CD4-positive, alpha-beta T cell treated with Interleukin-21 for 1 hour (primary cell): ENCODE results near the gene CILP.
"Not testable (repeated sequence)": the region's sequence is repeated elsewhere in the genome, so short reads cannot be mapped to it uniquely, and the experiment has no call there.

Experiments used
- DNase-seq: peaks from one replicate; pipeline ENCODE4 v3.0.0-alpha.2; 2020

CILP gene

GRCh38 chr15:65210770-65211481, at the start of gene CILP:
Gene CILP, minus strand, starts transcription at chr15:65211473. Its CDS starts 1,718 bp downstream, at chr15:65209755.
- DNase-seq = no peak

GRCh38 chr15:65260968-65261367, 49.7 kb upstream of the CILP start:
- DNase-seq = no peak

- no peak for DNase-seq
These were observed 48.1 kb upstream of the CILP start for GRCh38 chr15:65259367-65259797.

- no peak for DNase-seq
These were observed 47.3 kb upstream of the CILP start for GRCh38 chr15:65258375-65259262.

- DNase-seq = no peak
These were observed 44.3 kb upstream of the CILP start for GRCh38 chr15:65255486-65256140.

- no peak for DNase-seq
These were observed 43.5 kb upstream of the CILP start for GRCh38 chr15:65254758-65255157.

GRCh38 chr15:65254356-65254755, 43.1 kb upstream of the CILP start:
- no peak for DNase-seq

GRCh38 chr15:65249641-65250040, 38.4 kb upstream of the CILP start:
- no peak for DNase-seq

- DNase-seq = no peak
These were observed 37.4 kb upstream of the CILP start for GRCh38 chr15:65248511-65249255.

- DNase-seq = no peak
These were observed 35.7 kb upstream of the CILP start for GRCh38 chr15:65246939-65247338.

- no peak for DNase-seq
These were observed 34.9 kb upstream of the CILP start for GRCh38 chr15:65246026-65246714.

- DNase-seq = no peak
These were observed 34.0 kb upstream of the CILP start for GRCh38 chr15:65245096-65245856.

GRCh38 chr15:65244638-65245037, 33.4 kb upstream of the CILP start:
- DNase-seq = no peak

GRCh38 chr15:65236443-65236842, 25.2 kb upstream of the CILP start:
- DNase-seq = not testable (repeated sequence)

- DNase-seq = no peak
These were observed 22.4 kb upstream of the CILP start for GRCh38 chr15:65233696-65234095.

- no peak for DNase-seq
These were observed 21.2 kb upstream of the CILP start for GRCh38 chr15:65232520-65232919.

- DNase-seq = no peak
These were observed 20.0 kb upstream of the CILP start for GRCh38 chr15:65231306-65231705.

- not testable (repeated sequence) for DNase-seq
These were observed 15.6 kb upstream of the CILP start for GRCh38 chr15:65226901-65227300.

- DNase-seq = no peak
These were observed 14.9 kb upstream of the CILP start for GRCh38 chr15:65226221-65226620.

GRCh38 chr15:65223996-65224395, 12.7 kb upstream of the CILP start:
- no peak for DNase-seq

GRCh38 chr15:65222891-65223290, 11.6 kb upstream of the CILP start:
- DNase-seq = no peak
